ENCODE measurements around the gene AP1B1. TPM values are rescaled to one million over a fixed set of nuclear protein-coding genes. Genes with fewer than 3 reads are reported as not detected.
A peak's percentile ranks its signal among the peaks of the same experiment; 100 is the strongest.

The AP1B1 gene
- total and polyA plus RNA-seq, 4 donors, result 17.6 to 63.4 (median 44.0) TPM

- DNase-seq (ENCODE audit: low spot score), result no peak
- no peaks in the 10 kb centered on the region for H3K9me3 ChIP-seq (ENCODE audit: control insufficient read depth in 4 of 4, low read length in 3 of 4)
- peak within 1 kb of the TSS in 1 of 3 donors; percentile 33 for H3K4me3 ChIP-seq (ENCODE audit: low read depth in 1 of 3, low read length in 3 of 3)
- WGBS, result 6% methylated on average over 103 of the region's 103 CpGs
- peaks cover 0 to 4% (median 0%) of the 10 kb centered on the region in 4 donors for H3K27me3 ChIP-seq (ENCODE audit: control insufficient read depth in 4 of 4, insufficient read depth in 4 of 4, low read length in 3 of 4)
- H3K9ac ChIP-seq (ENCODE audit: low read depth in 1 of 2, low read length in 2 of 2), result no peak within 1 kb of the TSS
- no peaks in the 10 kb centered on the region for H3K36me3 ChIP-seq (ENCODE audit: control insufficient read depth in 4 of 4, insufficient read depth in 3 of 4, low read depth in 1 of 4, low read length in 3 of 4)
- TF ChIP-seq FOXA2 (IDR thresholded peaks at IDR 0.05), result no peak
- TF ChIP-seq TAF1 (conservative IDR thresholded peaks at IDR 0.05), result no peak
- no peak for TF ChIP-seq HNF4G (IDR thresholded peaks at IDR 0.05)
- H3K27ac ChIP-seq (ENCODE audit: low read depth in 1 of 2, low read length in 2 of 2), result no peak within 1 kb of the TSS
- peaks cover 5 to 29% (median 16%) of the 10 kb centered on the region in 4 donors for H3K4me1 ChIP-seq (ENCODE audit: control insufficient read depth in 4 of 4, insufficient read depth in 4 of 4, low read length in 3 of 4)
Measured at GRCh38 chr22:29315286-29316140, 72.9 kb downstream of the AP1B1 start, which contains the start of gene RASL10A. RASL10A (minus strand) TSS chr22:29315697; CDS start chr22:29315246, 451 bp downstream.

GRCh38 chr22:29314537-29315285 lies 73.7 kb downstream of the AP1B1 start:
- Histone ChIP-seq H3K9me3 (ENCODE audit: control insufficient read depth in 4 of 4, low read length in 3 of 4) (no peaks in the 10 kb centered on the region), H3K27me3 (ENCODE audit: control insufficient read depth in 4 of 4, insufficient read depth in 4 of 4, low read length in 3 of 4) (peaks cover 0 to 4% (median 0%) of the 10 kb centered on the region in 4 donors), H3K4me1 (ENCODE audit: control insufficient read depth in 4 of 4, insufficient read depth in 4 of 4, low read length in 3 of 4) (peaks cover 7 to 33% (median 16%) of the 10 kb centered on the region in 4 donors), H3K36me3 (ENCODE audit: control insufficient read depth in 4 of 4, insufficient read depth in 3 of 4, low read depth in 1 of 4, low read length in 3 of 4) (no peaks in the 10 kb centered on the region), H3K27ac (ENCODE audit: low read depth in 1 of 2, low read length in 2 of 2) (no peak overlapping the region), H3K4me3 (ENCODE audit: low read depth in 1 of 3, low read length in 3 of 3) (peak overlapping the region in 1 of 3 donors; percentile 33), H3K9ac (ENCODE audit: low read depth in 1 of 2, low read length in 2 of 2) (no peak overlapping the region)
- DNase-seq (ENCODE audit: low spot score), result no peak
- TF ChIP-seq FOXA1 (IDR thresholded peaks at IDR 0.05) (no peak), YY1 (IDR thresholded peaks at IDR 0.05) (no peak), ATF3 (IDR thresholded peaks at IDR 0.05) (no peak), RAD21 (IDR thresholded peaks at IDR 0.05) (no peak), HNF4A (conservative IDR thresholded peaks at IDR 0.05) (no peak), SP1 (IDR thresholded peaks at IDR 0.05) (no peak), JUND (IDR thresholded peaks at IDR 0.05) (no peak), RXRA (IDR thresholded peaks at IDR 0.05) (no peak), FOXA2 (IDR thresholded peaks at IDR 0.05) (no peak), TAF1 (conservative IDR thresholded peaks at IDR 0.05) (no peak)
- TF ChIP-seq, protein P1, sequence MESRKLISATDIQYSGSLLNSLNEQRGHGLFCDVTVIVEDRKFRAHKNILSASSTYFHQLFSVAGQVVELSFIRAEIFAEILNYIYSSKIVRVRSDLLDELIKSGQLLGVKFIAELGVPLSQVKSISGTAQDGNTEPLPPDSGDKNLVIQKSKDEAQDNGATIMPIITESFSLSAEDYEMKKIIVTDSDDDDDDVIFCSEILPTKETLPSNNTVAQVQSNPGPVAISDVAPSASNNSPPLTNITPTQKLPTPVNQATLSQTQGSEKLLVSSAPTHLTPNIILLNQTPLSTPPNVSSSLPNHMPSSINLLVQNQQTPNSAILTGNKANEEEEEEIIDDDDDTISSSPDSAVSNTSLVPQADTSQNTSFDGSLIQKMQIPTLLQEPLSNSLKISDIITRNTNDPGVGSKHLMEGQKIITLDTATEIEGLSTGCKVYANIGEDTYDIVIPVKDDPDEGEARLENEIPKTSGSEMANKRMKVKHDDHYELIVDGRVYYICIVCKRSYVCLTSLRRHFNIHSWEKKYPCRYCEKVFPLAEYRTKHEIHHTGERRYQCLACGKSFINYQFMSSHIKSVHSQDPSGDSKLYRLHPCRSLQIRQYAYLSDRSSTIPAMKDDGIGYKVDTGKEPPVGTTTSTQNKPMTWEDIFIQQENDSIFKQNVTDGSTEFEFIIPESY (IDR thresholded peaks at IDR 0.05), result no peak
- 4% methylated on average over 69 of the region's 69 CpGs for WGBS

DNA sequence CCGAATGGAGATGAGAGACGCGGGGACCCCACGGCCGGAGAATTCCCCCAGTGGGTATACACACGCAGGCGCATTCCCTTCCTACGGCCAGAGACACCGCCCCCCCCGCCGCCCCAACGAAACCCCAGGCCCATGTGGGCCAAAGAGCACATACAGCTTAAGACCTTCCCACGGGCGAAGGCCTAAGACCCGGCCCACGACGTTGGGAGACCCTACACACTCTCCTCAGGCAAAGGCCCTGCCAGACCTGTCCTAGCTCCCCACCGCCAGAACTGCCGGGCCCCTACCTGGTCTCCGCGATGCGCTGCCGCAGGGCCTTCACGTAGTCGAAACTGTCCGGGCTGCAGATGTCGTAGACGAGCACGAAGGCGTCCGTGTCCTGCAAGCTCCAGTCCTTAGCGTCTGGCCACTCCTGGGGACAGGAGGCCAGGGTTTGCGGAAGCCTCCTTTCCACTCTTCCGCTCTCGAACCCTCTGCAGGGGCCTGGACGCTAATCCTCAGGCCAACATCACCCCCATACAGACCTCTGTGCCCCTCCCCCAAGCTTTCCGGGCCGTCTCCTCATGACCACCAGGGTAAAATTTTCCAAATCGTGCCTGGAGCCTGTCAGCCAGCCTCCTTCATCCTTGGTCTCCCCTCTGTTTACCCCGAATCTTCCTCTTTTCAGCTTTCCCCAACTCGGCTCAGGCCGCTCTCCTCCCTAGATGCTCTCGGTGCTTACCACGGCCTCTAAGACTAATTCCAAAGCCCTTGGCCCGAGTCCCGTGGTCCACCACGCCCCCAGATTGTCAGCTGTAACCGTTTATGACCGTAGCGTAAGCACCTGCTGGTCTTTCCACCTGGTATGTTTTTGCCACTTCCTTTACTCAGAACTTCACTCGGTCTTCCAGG lies 74.5 kb downstream of the AP1B1 start:
- Histone ChIP-seq H3K27me3 (ENCODE audit: control insufficient read depth in 4 of 4, insufficient read depth in 4 of 4, low read length in 3 of 4) (peaks cover 0 to 4% (median 0%) of the 10 kb centered on the region in 4 donors), H3K9ac (ENCODE audit: low read depth in 1 of 2, low read length in 2 of 2) (no peak overlapping the region)
- 23% methylated on average over 51 of the region's 51 CpGs for WGBS
- TF ChIP-seq, protein P2, sequence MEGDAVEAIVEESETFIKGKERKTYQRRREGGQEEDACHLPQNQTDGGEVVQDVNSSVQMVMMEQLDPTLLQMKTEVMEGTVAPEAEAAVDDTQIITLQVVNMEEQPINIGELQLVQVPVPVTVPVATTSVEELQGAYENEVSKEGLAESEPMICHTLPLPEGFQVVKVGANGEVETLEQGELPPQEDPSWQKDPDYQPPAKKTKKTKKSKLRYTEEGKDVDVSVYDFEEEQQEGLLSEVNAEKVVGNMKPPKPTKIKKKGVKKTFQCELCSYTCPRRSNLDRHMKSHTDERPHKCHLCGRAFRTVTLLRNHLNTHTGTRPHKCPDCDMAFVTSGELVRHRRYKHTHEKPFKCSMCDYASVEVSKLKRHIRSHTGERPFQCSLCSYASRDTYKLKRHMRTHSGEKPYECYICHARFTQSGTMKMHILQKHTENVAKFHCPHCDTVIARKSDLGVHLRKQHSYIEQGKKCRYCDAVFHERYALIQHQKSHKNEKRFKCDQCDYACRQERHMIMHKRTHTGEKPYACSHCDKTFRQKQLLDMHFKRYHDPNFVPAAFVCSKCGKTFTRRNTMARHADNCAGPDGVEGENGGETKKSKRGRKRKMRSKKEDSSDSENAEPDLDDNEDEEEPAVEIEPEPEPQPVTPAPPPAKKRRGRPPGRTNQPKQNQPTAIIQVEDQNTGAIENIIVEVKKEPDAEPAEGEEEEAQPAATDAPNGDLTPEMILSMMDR (IDR thresholded peaks at IDR 0.05; ENCODE audit: low read depth, low read length, missing input control), result no peak
- no peak for TF ChIP-seq REST (IDR thresholded peaks at IDR 0.05)
- TF ChIP-seq FOXA1 (IDR thresholded peaks at IDR 0.05), result no peak
- no peak for TF ChIP-seq RAD21 (IDR thresholded peaks at IDR 0.05)
- no peak for TF ChIP-seq HNF4A (conservative IDR thresholded peaks at IDR 0.05)
- no peak for TF ChIP-seq EGR1 (IDR thresholded peaks at IDR 0.05; ENCODE audit: low read depth in 2 of 2)
- TF ChIP-seq NR2F2 (IDR thresholded peaks at IDR 0.05), result no peak

More for the DNA sequence above, 74.5 kb downstream of the AP1B1 start:
- Histone ChIP-seq H3K36me3 (ENCODE audit: control insufficient read depth in 4 of 4, insufficient read depth in 3 of 4, low read depth in 1 of 4, low read length in 3 of 4) (no peaks in the 10 kb centered on the region), H3K27ac (ENCODE audit: low read depth in 1 of 2, low read length in 2 of 2) (no peak overlapping the region), H3K9me3 (ENCODE audit: control insufficient read depth in 4 of 4, low read length in 3 of 4) (no peaks in the 10 kb centered on the region), H3K4me1 (ENCODE audit: control insufficient read depth in 4 of 4, insufficient read depth in 4 of 4, low read length in 3 of 4) (peaks cover 9 to 41% (median 17%) of the 10 kb centered on the region in 4 donors), H3K4me3 (ENCODE audit: low read depth in 1 of 3, low read length in 3 of 3) (no peak overlapping the region)
- DNase-seq (ENCODE audit: low spot score), result no peak
